HCT116 (cell line): ENCODE measurements around the gene SLC13A3. TPM values are rescaled to one million over a fixed set of nuclear protein-coding genes. Genes with fewer than 3 reads are reported as not detected.

Source experiments
- ATAC-seq: fragments of 200-7000 bp; cut with Tn5 transposase; 2 replicates; pipeline ENCODE4 v1.9.1; 2020; ENCODE audit warnings: mild to moderate bottlenecking, moderate library complexity
- BruUV-seq: library from RNA; stranded (reverse); fragments of 400-500 nt; replicated peaks from 2 replicates; lab custom pipeline; 2021; lab: Mats Ljungman, UMichigan
- CTCF ChIA-PET: fragments of 300-600 bp; sonication (Branson Sonifier 250); formaldehyde crosslinking; loops from one replicate; lab custom pipeline; 2021; ENCODE audit warnings: antibody characterized with exemption; lab: Charles Lee
- POLR2A ChIA-PET: fragments of 300-600, 350-600 bp; sonication (Branson Sonifier 250); formaldehyde crosslinking; loops from one replicate; lab custom pipeline; 2021; ENCODE audit warnings: antibody characterized with exemption; lab: Charles Lee
- RAD21 ChIA-PET, 2 experiments: fragments of 300-600 bp; sonication (Branson Sonifier 250); formaldehyde crosslinking; loops; one replicate each; lab custom pipeline; 2023; ENCODE audit warnings: low total read pairs in 2 of 2; ENCODE audit not compliant: uncharacterized antibody in 2 of 2, unreplicated experiment in 2 of 2, low non-redundant PET in 1 of 2; lab: Charles Lee
- DNase-seq: peaks from one replicate; pipeline ENCODE4 v3.0.0-alpha.2; 2010; ENCODE audit warnings: low read depth, low spot score
- H2AFZ ChIP-seq: fragments of 200-600 bp; shearing (Covaris generic), sonication (generic); 2 replicates; pipeline ENCODE4 v1.6.1; 2017; ENCODE audit warnings: low read depth, mixed run types, mixed read lengths, antibody characterized with exemption, low read length; ENCODE audit not compliant: poor library complexity, severe bottlenecking
- H3K27ac ChIP-seq: 2 replicates; pipeline ENCODE4 v1.5.1; 2012; ENCODE audit warnings: low read depth, low read length
- H3K27me3 ChIP-seq: fragments of 200-600 bp; sonication (generic); 2 replicates; pipeline ENCODE4 v1.6.1; 2016; ENCODE audit warnings: mixed run types, low read length, mixed read lengths; ENCODE audit not compliant: insufficient read depth
- H3K36me3 ChIP-seq, 2 experiments: fragments of 200-500 bp in 1 of 2; fragments of 200-600 bp in 1 of 2; sonication (Bioruptor generic) in 1 of 2; sonication (generic) in 1 of 2; 2 replicates each; pipeline versions ENCODE4 v1.5.1 to v1.6.1; 2014 to 2016; ENCODE audit warnings: low read length in 2 of 2, inconsistent platforms in 1 of 2, mixed read lengths in 1 of 2, mixed run types in 1 of 2; ENCODE audit not compliant: insufficient read depth in 2 of 2, control insufficient read depth in 1 of 2
- H3K4me1 ChIP-seq, 2 experiments: fragments of 200-600 bp in 1 of 2; sonication (generic) in 1 of 2; 2 replicates each; pipeline versions ENCODE4 v1.5.1 to v1.6.1; 2012 to 2017; ENCODE audit warnings: low read length in 2 of 2, inconsistent platforms in 1 of 2, mild to moderate bottlenecking in 1 of 2, mixed read lengths in 1 of 2, mixed run types in 1 of 2, moderate library complexity in 1 of 2; ENCODE audit not compliant: insufficient read depth in 2 of 2, control insufficient read depth in 1 of 2
- H3K4me2 ChIP-seq: fragments of 200-600 bp; sonication (generic); 2 replicates; pipeline ENCODE4 v1.6.1; 2017; ENCODE audit warnings: mixed run types, low read length, mixed read lengths
- H3K4me3 ChIP-seq, 2 experiments: fragments of 200-600 bp in 1 of 2; sonication (generic) in 1 of 2; replicated peaks in 1 of 2; 2 replicates each; pipeline ENCODE4 v1.5.1; 2011 to 2016; ENCODE audit warnings: low read length in 2 of 2, control low read depth in 1 of 2, low read depth in 1 of 2, mild to moderate bottlenecking in 1 of 2, mixed read lengths in 1 of 2, mixed run types in 1 of 2
- H3K79me2 ChIP-seq: fragments of 200-600 bp; sonication (generic); 2 replicates; pipeline ENCODE4 v1.6.1; 2017; ENCODE audit warnings: mild to moderate bottlenecking, mixed run types, low read length, moderate library complexity, mixed read lengths; ENCODE audit not compliant: insufficient read depth
- H3K9ac ChIP-seq: fragments of 200-600 bp; sonication (generic); 2 replicates; pipeline ENCODE4 v1.6.1; 2016; ENCODE audit warnings: low read length, mixed read lengths
- H3K9me2 ChIP-seq: fragments of 200-600 bp; sonication (generic), shearing (Covaris generic); 2 replicates; pipeline ENCODE4 v1.6.1; 2017; ENCODE audit warnings: mixed run types, mild to moderate bottlenecking, moderate library complexity; ENCODE audit not compliant: insufficient read depth
- H3K9me3 ChIP-seq, 2 experiments: fragments of 200-500 bp in 1 of 2; fragments of 200-600 bp in 1 of 2; sonication (Bioruptor generic) in 1 of 2; sonication (generic) in 1 of 2; 2 replicates each; pipeline ENCODE4 v1.6.1; 2014 to 2017; ENCODE audit warnings: low read length in 2 of 2, mixed read lengths in 2 of 2, inconsistent platforms in 1 of 2, low read depth in 1 of 2, mild to moderate bottlenecking in 1 of 2, mixed run types in 1 of 2, moderate library complexity in 1 of 2; ENCODE audit not compliant: control insufficient read depth in 1 of 2, insufficient read depth in 1 of 2
- H4K20me1 ChIP-seq: fragments of 200-600 bp; sonication (generic), shearing (Covaris generic); 2 replicates; pipeline ENCODE4 v1.6.1; 2017; ENCODE audit warnings: mixed run types, mild to moderate bottlenecking, moderate library complexity; ENCODE audit not compliant: insufficient read depth
- EZH2 ChIP-seq: fragments of 200-600 bp; sonication (generic); IDR thresholded peaks from 2 replicates; pipeline ENCODE4 v1.6.1; 2017; ENCODE audit warnings: antibody characterized with exemption, mixed run types
- FOSL1 ChIP-seq: IDR thresholded peaks from 2 replicates; pipeline ENCODE4 v1.6.1; 2012; ENCODE audit warnings: low read depth
- JUND ChIP-seq: IDR thresholded peaks from 2 replicates; pipeline ENCODE4 v1.6.1; 2012
- POLR2A ChIP-seq: IDR thresholded peaks from 2 replicates; pipeline ENCODE4 v1.7.0; 2011; ENCODE audit warnings: borderline replicate concordance; ENCODE audit not compliant: insufficient read depth, insufficient read length; ENCODE audit errors: extremely low read depth
- SIN3A ChIP-seq: IDR thresholded peaks from 2 replicates; pipeline ENCODE4 v1.6.1; 2012; ENCODE audit warnings: low read depth
- SP1 ChIP-seq: IDR thresholded peaks from 2 replicates; pipeline ENCODE4 v1.6.1; 2012; ENCODE audit warnings: low read depth
- ZBTB33 ChIP-seq: IDR thresholded peaks from 2 replicates; pipeline ENCODE4 v1.6.1; 2011; ENCODE audit warnings: mild to moderate bottlenecking, low read length, moderate library complexity; ENCODE audit not compliant: insufficient replicate concordance; ENCODE audit errors: extremely low read depth
- ZFX ChIP-seq: fragments of 450-650 bp; IDR thresholded peaks from 2 replicates; pipeline ENCODE4 v1.6.1; 2017
- intact Hi-C: fragments of 100-400 bp; cut with micrococcal nuclease; formaldehyde crosslinking; loops from 2 replicates; pipeline ENCODE4 v1.10.0; 2022
- total RNA-seq: library from RNA; stranded (reverse); gene quantifications from one replicate; pipeline ENCODE4 v1.2.1, GENCODE V29; 2021; ENCODE audit not compliant: unreplicated experiment
- TF ChIP-seq, protein P1 (sequence below), 3 experiments: fragments of 200-600 bp in 1 of 3; sonication (generic) in 1 of 3; IDR thresholded peaks in 2 of 3; conservative IDR thresholded peaks in 1 of 3; 2 replicates each; pipeline ENCODE4 v1.5.1; 2012 to 2017; ENCODE audit warnings: low read depth in 2 of 3, low read length in 2 of 3, antibody characterized with exemption in 1 of 3, borderline replicate concordance in 1 of 3, control low read depth in 1 of 3, mild to moderate bottlenecking in 1 of 3, mixed read lengths in 1 of 3, mixed run types in 1 of 3, moderate library complexity in 1 of 3; ENCODE audit not compliant: insufficient read depth in 1 of 3
- TF ChIP-seq, protein P2 (sequence below): IDR thresholded peaks from 2 replicates; pipeline ENCODE4 v1.6.1; 2012

The SLC13A3 gene
- total RNA-seq, 1 experiment from 2014 or later = not detected

GRCh38 chr20:46622165-46622564, 29.1 kb downstream of the SLC13A3 start:
- H3K36me3 ChIP-seq = no peaks in the 10 kb centered on the region
- no peak for DNase-seq
- H3K4me1 ChIP-seq = no peaks in the 10 kb centered on the region
- no peak overlapping the region for H3K9ac ChIP-seq
- no peak overlapping the region for H2AFZ ChIP-seq
- H3K4me2 ChIP-seq = no peak overlapping the region
- H3K9me2 ChIP-seq = no peaks in the 10 kb centered on the region
- ChIA-PET POLR2A (no interaction called here), RAD21 (no interaction called here), CTCF (no interaction called here)
- no peaks in the 10 kb centered on the region for H4K20me1 ChIP-seq
- peaks cover 4 to 17% of the 10 kb centered on the region in 2 experiments; a peak in 1 of 4 replicates for H3K9me3 ChIP-seq
- H3K27me3 ChIP-seq = peaks cover 17% of the 10 kb centered on the region; the same call in 1 of the 2 replicates
- no peak for ATAC-seq
- no TSS peak for BruUV-seq
- no peaks in the 10 kb centered on the region for H3K79me2 ChIP-seq
- no peak overlapping the region for H3K27ac ChIP-seq
- intact Hi-C loops = no loop called here
- no peak overlapping the region for H3K4me3 ChIP-seq
- TF ChIP-seq FOSL1 (no peak), JUND (no peak)

DNA sequence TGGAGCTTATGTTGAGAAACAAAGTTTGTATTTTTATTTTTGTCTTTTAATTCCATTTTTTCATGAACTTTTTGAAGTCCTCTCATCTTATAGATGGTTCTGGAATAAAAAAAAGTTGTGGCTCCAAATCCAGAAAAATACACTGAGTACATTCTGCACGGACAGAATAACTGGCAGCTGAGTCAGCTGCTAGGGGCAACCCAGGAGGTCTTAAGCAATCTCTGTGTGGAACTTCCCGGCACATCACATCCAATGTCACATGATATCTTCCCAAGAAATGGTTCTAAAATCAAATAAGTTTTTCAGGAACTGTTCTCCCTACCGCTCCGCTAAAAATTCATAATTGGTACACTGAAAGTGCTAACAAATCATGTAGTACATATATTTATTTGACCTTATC, 29.8 kb downstream of the SLC13A3 start:
- POLR2A ChIA-PET = no interaction called here
- intact Hi-C loops = no loop called here

More for the DNA sequence above, 29.8 kb downstream of the SLC13A3 start:
- no peak for TF ChIP-seq ZFX
- TF ChIP-seq EZH2 = no peak
- TF ChIP-seq JUND = no peak
- TF ChIP-seq, protein P1, sequence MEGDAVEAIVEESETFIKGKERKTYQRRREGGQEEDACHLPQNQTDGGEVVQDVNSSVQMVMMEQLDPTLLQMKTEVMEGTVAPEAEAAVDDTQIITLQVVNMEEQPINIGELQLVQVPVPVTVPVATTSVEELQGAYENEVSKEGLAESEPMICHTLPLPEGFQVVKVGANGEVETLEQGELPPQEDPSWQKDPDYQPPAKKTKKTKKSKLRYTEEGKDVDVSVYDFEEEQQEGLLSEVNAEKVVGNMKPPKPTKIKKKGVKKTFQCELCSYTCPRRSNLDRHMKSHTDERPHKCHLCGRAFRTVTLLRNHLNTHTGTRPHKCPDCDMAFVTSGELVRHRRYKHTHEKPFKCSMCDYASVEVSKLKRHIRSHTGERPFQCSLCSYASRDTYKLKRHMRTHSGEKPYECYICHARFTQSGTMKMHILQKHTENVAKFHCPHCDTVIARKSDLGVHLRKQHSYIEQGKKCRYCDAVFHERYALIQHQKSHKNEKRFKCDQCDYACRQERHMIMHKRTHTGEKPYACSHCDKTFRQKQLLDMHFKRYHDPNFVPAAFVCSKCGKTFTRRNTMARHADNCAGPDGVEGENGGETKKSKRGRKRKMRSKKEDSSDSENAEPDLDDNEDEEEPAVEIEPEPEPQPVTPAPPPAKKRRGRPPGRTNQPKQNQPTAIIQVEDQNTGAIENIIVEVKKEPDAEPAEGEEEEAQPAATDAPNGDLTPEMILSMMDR (IDR thresholded peaks at IDR 0.05 in 2 of 3, conservative IDR thresholded peaks at IDR 0.05 in 1 of 3; ENCODE audit: borderline replicate concordance in 1 of 3, insufficient read depth in 1 of 3, low read depth in 2 of 3, low read length in 2 of 3) = no peak
- TF ChIP-seq SP1 = no peak
- TF ChIP-seq ZBTB33 = no peak
- TF ChIP-seq, protein P2, sequence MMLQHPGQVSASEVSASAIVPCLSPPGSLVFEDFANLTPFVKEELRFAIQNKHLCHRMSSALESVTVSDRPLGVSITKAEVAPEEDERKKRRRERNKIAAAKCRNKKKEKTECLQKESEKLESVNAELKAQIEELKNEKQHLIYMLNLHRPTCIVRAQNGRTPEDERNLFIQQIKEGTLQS = no peak
- no peak for TF ChIP-seq POLR2A
- TF ChIP-seq SIN3A = no peak
- CTCF ChIA-PET = no interaction called here
- no TSS peak for BruUV-seq
- Histone ChIP-seq H3K9ac (no peak overlapping the region), H4K20me1 (no peaks in the 10 kb centered on the region), H3K9me3 (peaks cover 4 to 17% of the 10 kb centered on the region in 2 experiments; a peak in 1 of 4 replicates), H3K4me2 (no peak overlapping the region), H3K9me2 (no peaks in the 10 kb centered on the region), H3K4me1 (no peaks in the 10 kb centered on the region), H3K36me3 (no peaks in the 10 kb centered on the region), H3K4me3 (no peak overlapping the region), H3K79me2 (no peaks in the 10 kb centered on the region), H3K27ac (no peak overlapping the region), H3K27me3 (peaks cover 17% of the 10 kb centered on the region; the same call in 1 of the 2 replicates), H2AFZ (no peak overlapping the region)
- RAD21 ChIA-PET = no interaction called here
- no peak for DNase-seq
- no peak for ATAC-seq
